Left lung (tissue), 14 donors: ENCODE measurements around the gene SPRR2G. TPM values are rescaled to one million over a fixed set of nuclear protein-coding genes. Genes with fewer than 3 reads are reported as not detected.
"Not testable (repeated sequence)": the region's sequence is repeated elsewhere in the genome, so short reads cannot be mapped to it uniquely, and the experiment has no call there.

ENCODE experiments used
- ATAC-seq: fragments of 200-7000 bp; cut with Tn5 transposase; one replicate; pipeline ENCODE4 v1.9.1; 2020; ENCODE audit warnings: moderate library complexity
- DNase-seq, 4 donors: peaks; one replicate each; pipeline ENCODE4 v3.0.0-alpha.2; 2013 to 2020
- H3K27ac ChIP-seq, 2 donors: fragments of 200-600 bp; sonication (generic) in 1 of 2; one replicate each; pipeline versions ENCODE4 v1.5.0 to v1.8.0; 2020 to 2021
- H3K27me3 ChIP-seq, 2 donors: fragments of 200-600 bp; sonication (generic) in 1 of 2; one replicate each; pipeline versions ENCODE4 v1.5.0 to v1.8.0; 2020 to 2021
- H3K36me3 ChIP-seq, 2 donors: fragments of 200-600 bp; sonication (generic) in 1 of 2; one replicate each; pipeline versions ENCODE4 v1.5.0 to v1.8.0; 2020 to 2021
- H3K4me1 ChIP-seq, 2 donors: fragments of 200-600 bp; one replicate each; pipeline ENCODE4 v1.8.0; 2021
- H3K4me3 ChIP-seq, 2 donors: fragments of 200-600 bp; sonication (generic) in 1 of 2; one replicate each; pipeline versions ENCODE4 v1.5.0 to v1.8.0; 2020 to 2021; ENCODE audit warnings: mild to moderate bottlenecking in 1 of 2
- H3K9me3 ChIP-seq, 2 donors: fragments of 200-600 bp; sonication (generic) in 1 of 2; one replicate each; pipeline versions ENCODE4 v1.5.0 to v1.8.0; 2020 to 2021
- CTCF ChIP-seq, 2 donors: fragments of 200-600 bp; sonication (generic) in 1 of 2; IDR thresholded peaks; one replicate each; pipeline versions ENCODE4 v1.5.0 to v1.8.0; 2021; ENCODE audit warnings: antibody characterized with exemption in 2 of 2
- intact Hi-C, 2 donors: fragments of 100-400 bp; cut with DNase I; formaldehyde crosslinking; loops; one replicate each; pipeline versions ENCODE4 v1.11.2 to v1.14.2; 2022
- long read RNA-seq, 12 donors: library from polyadenylated mRNA in 2 of 12; unstranded in 2 of 12; transcript quantifications; one replicate each; pipeline ENCODE4 v2.0.0 and lab custom pipeline, GENCODE V29; 2019 to 2026
- polyA plus RNA-seq, 6 donors: library from polyadenylated mRNA; unstranded; fragments of 120-200 nt; gene quantifications; one replicate each; pipeline ENCODE4 v1.2.1, GENCODE V29; 2013; ENCODE audit not compliant: insufficient read length in 6 of 6
- total RNA-seq, 2 donors: library from RNA; stranded (reverse); fragmentation: NEBNext Ultra II Directional; extraction: Animal tissue kit (Norgen Biotek cat#: 25700); gene quantifications; one replicate each; pipeline ENCODE4 v1.2.1, GENCODE V29; 2021
- donor health status: DM: no; HTN: yes; CAD: no.
- donor health status: DM: no; HTN: no; CAD: no.

Gene SPRR2G
- total RNA-seq (not detected), polyA plus RNA-seq (not detected)
- long read RNA-seq, donor 1: 0 reads
- long read RNA-seq, donor 2: 0 reads
- long read RNA-seq, donor 3: 0 reads
- long read RNA-seq, donor 4: 0 reads
- long read RNA-seq, donor 5: 0 reads
- long read RNA-seq, donor 6: 0 reads
- long read RNA-seq, donor 7: 0 reads
- long read RNA-seq, donor 8: 0 reads
- long read RNA-seq, donor 9: 0 reads
- long read RNA-seq, donor 10: 0 reads
- long read RNA-seq, donor 11: 0 reads
- long read RNA-seq, donor 12: 0 reads

GRCh38 chr1:153150846-153151245 is at the start of gene SPRR2G:
Gene SPRR2G, minus strand, starts transcription at chr1:153150890. Its CDS starts 780 bp downstream, at chr1:153150110.
- no peak within 1 kb of the TSS for H3K27ac ChIP-seq
- intact Hi-C loops: no loop called here
- H3K4me1 ChIP-seq: no peaks in the 10 kb centered on the region
- no peak for TF ChIP-seq CTCF (IDR thresholded peaks at IDR 0.05)
- DNase-seq: no peak
- no peaks in the 10 kb centered on the region for H3K27me3 ChIP-seq
- no peaks in the 10 kb centered on the region for H3K36me3 ChIP-seq
- no peak for ATAC-seq
- no peaks in the 10 kb centered on the region for H3K9me3 ChIP-seq
- no peak within 1 kb of the TSS for H3K4me3 ChIP-seq

GRCh38 chr1:153195216-153195615 is 44.5 kb upstream of the SPRR2G start:
- H3K36me3 ChIP-seq: no peaks in the 10 kb centered on the region
- TF ChIP-seq CTCF (IDR thresholded peaks at IDR 0.05): no peak
- no peak for DNase-seq
- no peaks in the 10 kb centered on the region for H3K4me1 ChIP-seq
- ATAC-seq: no peak
- H3K9me3 ChIP-seq: no peaks in the 10 kb centered on the region
- peaks cover 0 to 49% of the 10 kb centered on the region in 2 donors for H3K27me3 ChIP-seq
- intact Hi-C loops: no loop called here
- H3K4me3 ChIP-seq: no peak overlapping the region
- no peak overlapping the region for H3K27ac ChIP-seq

- DNase-seq (no peak), ATAC-seq (no peak)
- Histone ChIP-seq H3K4me3 (no peak overlapping the region), H3K27ac (no peak overlapping the region), H3K36me3 (no peaks in the 10 kb centered on the region), H3K27me3 (peaks cover 0 to 49% of the 10 kb centered on the region in 2 donors), H3K4me1 (no peaks in the 10 kb centered on the region), H3K9me3 (no peaks in the 10 kb centered on the region)
- no peak for TF ChIP-seq CTCF (IDR thresholded peaks at IDR 0.05)
- intact Hi-C loops: no loop called here
Observed at GRCh38 chr1:153194331-153195050, 43.8 kb upstream of the SPRR2G start.

- no peak overlapping the region for H3K4me3 ChIP-seq
- no peak for TF ChIP-seq CTCF (IDR thresholded peaks at IDR 0.05)
- DNase-seq: peak in 1 of 4 donors; percentile 1
- intact Hi-C loops: no loop called here
- peaks cover 0 to 38% of the 10 kb centered on the region in 2 donors for H3K27me3 ChIP-seq
- no peaks in the 10 kb centered on the region for H3K36me3 ChIP-seq
- no peaks in the 10 kb centered on the region for H3K9me3 ChIP-seq
- H3K27ac ChIP-seq: no peak overlapping the region
- H3K4me1 ChIP-seq: no peaks in the 10 kb centered on the region
- ATAC-seq: peak; percentile 38
Observed at GRCh38 chr1:153192697-153193096, 42.0 kb upstream of the SPRR2G start.

GRCh38 chr1:153190373-153190772 is 39.7 kb upstream of the SPRR2G start:
- intact Hi-C loops: no loop called here
- ATAC-seq (no peak), DNase-seq (no peak)

GRCh38 chr1:153188301-153188700 is 37.6 kb upstream of the SPRR2G start:
- ATAC-seq, H3K27ac ChIP-seq, H3K36me3 ChIP-seq, DNase-seq, H3K4me1 ChIP-seq, H3K4me3 ChIP-seq, intact Hi-C loops: not testable (repeated sequence)
- H3K27me3 ChIP-seq: peaks cover 0 to 16% of the 10 kb centered on the region in 2 donors
- peaks cover 0 to 15% of the 10 kb centered on the region in 2 donors for H3K9me3 ChIP-seq

More at GRCh38 chr1:153190373-153190772, 39.7 kb upstream of the SPRR2G start:
- H3K4me1 ChIP-seq: no peaks in the 10 kb centered on the region
- H3K27me3 ChIP-seq: peaks cover 0 to 33% of the 10 kb centered on the region in 2 donors
- H3K36me3 ChIP-seq: no peaks in the 10 kb centered on the region
- no peak overlapping the region for H3K27ac ChIP-seq
- H3K4me3 ChIP-seq: no peak overlapping the region
- peaks cover 0 to 8% of the 10 kb centered on the region in 2 donors for H3K9me3 ChIP-seq
- TF ChIP-seq CTCF (IDR thresholded peaks at IDR 0.05): no peak
